Rectal smooth muscle tissue (tissue), 1 donor: ENCODE results near the gene XPR1.

Source experiments
- H3K27ac ChIP-seq: one replicate; pipeline ENCODE4 v1.7.0; 2013; ENCODE audit warnings: low read depth, low read length, inconsistent platforms
- H3K27me3 ChIP-seq: one replicate; pipeline ENCODE4 v1.7.0; 2013; ENCODE audit warnings: low read length; ENCODE audit not compliant: control insufficient read depth, insufficient read depth
- H3K36me3 ChIP-seq: one replicate; pipeline ENCODE4 v1.7.0; 2013; ENCODE audit warnings: low read length; ENCODE audit not compliant: control insufficient read depth, insufficient read depth
- H3K4me1 ChIP-seq: one replicate; pipeline ENCODE4 v1.7.0; 2013; ENCODE audit warnings: low read length; ENCODE audit not compliant: control insufficient read depth, insufficient read depth
- H3K4me3 ChIP-seq: one replicate; pipeline ENCODE4 v1.7.0; 2013; ENCODE audit warnings: low read length
- H3K9ac ChIP-seq: one replicate; pipeline ENCODE4 v1.7.0; 2013; ENCODE audit warnings: low read length

XPR1 gene

DNA sequence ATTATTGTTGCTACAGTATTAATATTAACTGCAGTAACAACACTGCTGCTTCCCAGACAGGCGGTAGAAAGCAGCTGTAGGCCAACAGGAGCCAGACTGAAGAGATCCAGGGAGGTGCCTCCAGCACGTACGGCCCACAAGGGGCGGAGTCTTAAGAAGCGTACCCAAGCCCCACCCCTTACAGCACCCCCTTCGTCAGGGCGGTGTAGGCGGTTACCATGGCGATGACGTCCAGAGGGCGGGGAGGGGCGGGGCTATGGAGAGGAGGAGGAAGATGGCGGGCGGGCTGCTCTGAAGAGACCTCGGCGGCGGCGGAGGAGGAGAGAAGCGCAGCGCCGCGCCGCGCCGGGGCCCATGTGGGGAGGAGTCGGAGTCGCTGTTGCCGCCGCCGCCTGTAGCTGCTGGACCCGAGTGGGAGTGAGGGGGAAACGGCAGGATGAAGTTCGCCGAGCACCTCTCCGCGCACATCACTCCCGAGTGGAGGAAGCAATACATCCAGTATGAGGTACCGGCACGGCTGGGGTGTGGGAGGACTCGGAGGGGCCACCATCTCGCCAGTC is at the start of gene XPR1:
Gene XPR1, plus strand, starts transcription at position 257 of the 560 bp plus-strand sequence. Its CDS starts 180 bp downstream, at position 437.
- Histone ChIP-seq H3K36me3 (no peaks in the 10 kb centered on the region), H3K27me3 (no peaks in the 10 kb centered on the region), H3K9ac (peak within 1 kb of the TSS; percentile 54), H3K4me1 (no peaks in the 10 kb centered on the region), H3K27ac (peak within 1 kb of the TSS; percentile 84), H3K4me3 (peak within 1 kb of the TSS; percentile 98)

- Histone ChIP-seq H3K36me3 (no peaks in the 10 kb centered on the region), H3K27ac (no peak overlapping the region), H3K9ac (no peak overlapping the region), H3K4me1 (no peaks in the 10 kb centered on the region), H3K4me3 (no peak overlapping the region), H3K27me3 (no peaks in the 10 kb centered on the region)
Observed at GRCh38 chr1:180584869-180585268, 47.0 kb upstream of the XPR1 start.

GRCh38 chr1:180585994-180586359 is 45.8 kb upstream of the XPR1 start:
- H3K27ac ChIP-seq = no peak overlapping the region
- no peaks in the 10 kb centered on the region for H3K4me1 ChIP-seq
- H3K36me3 ChIP-seq = no peaks in the 10 kb centered on the region
- H3K27me3 ChIP-seq = no peaks in the 10 kb centered on the region
- no peak overlapping the region for H3K4me3 ChIP-seq
- H3K9ac ChIP-seq = no peak overlapping the region

DNA sequence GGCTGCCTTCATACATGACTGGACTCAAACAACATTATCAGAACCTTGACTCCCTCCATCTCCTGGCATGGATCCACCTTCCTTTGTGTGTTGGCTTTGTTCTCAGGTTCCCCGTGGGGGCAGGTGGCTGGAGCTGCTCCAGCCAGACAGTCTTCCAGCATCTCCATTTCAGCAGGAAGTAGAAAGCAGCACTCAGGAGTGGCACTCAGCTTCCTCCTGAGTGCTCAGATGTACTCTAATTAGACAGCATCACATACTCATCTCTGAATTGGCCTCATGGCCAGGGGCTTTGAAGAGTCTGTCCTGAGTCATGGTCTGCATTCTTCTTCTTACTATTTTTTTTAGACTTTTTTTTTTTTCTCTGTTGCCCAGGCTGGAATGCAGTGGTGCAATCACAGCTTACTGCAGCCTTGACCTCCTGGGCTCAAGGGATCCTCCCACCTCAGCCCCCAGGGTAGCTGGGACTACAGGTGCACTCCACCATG is 45.1 kb upstream of the XPR1 start:
- no peak overlapping the region for H3K9ac ChIP-seq
- H3K27ac ChIP-seq = no peak overlapping the region
- H3K27me3 ChIP-seq = no peaks in the 10 kb centered on the region
- no peaks in the 10 kb centered on the region for H3K4me1 ChIP-seq
- H3K4me3 ChIP-seq = no peak overlapping the region
- H3K36me3 ChIP-seq = no peaks in the 10 kb centered on the region

DNA sequence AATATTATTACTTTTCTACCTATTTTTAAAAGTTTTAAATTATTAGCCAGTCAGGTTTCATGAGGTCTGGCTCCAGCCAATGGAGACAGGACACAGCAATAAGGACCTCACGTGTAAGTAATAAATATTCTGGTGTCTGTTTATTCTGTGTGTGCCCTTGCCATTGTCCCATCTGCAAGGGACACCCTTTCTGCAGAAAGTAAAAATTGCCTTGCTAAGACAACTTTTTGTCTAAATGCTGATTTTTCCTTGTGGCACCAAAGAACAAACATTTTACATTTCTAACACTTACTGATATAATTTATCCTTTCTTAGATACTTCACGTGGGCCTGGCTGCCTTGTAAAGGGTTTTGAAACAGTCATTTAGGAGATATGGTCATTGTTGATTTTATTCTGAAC is 43.7 kb upstream of the XPR1 start:
- no peaks in the 10 kb centered on the region for H3K36me3 ChIP-seq
- no peak overlapping the region for H3K27ac ChIP-seq
- no peaks in the 10 kb centered on the region for H3K4me1 ChIP-seq
- no peaks in the 10 kb centered on the region for H3K27me3 ChIP-seq
- no peak overlapping the region for H3K9ac ChIP-seq
- no peak overlapping the region for H3K4me3 ChIP-seq

GRCh38 chr1:180590889-180591288 is 40.9 kb upstream of the XPR1 start:
- Histone ChIP-seq H3K27ac (no peak overlapping the region), H3K4me3 (no peak overlapping the region), H3K9ac (no peak overlapping the region), H3K36me3 (no peaks in the 10 kb centered on the region), H3K27me3 (no peaks in the 10 kb centered on the region), H3K4me1 (no peaks in the 10 kb centered on the region)

DNA sequence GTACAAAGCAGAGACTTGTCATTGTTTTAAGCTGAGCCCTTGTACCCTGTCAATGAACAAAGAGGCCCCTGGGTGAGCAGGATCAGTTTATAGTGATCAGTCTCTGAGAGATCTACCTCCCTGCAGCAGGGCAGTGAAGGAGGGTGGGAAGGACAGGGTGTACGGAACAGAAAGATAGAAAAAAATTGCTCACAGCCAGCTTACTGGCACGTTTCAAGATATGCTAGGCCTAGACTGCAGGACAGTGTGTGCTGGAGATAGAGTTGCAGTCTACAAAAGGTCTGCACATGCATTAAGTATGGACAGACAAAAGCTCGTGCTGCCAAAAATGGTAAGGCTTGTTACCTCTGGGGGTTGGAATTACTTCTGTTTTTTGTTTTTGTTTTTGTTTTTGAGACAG is 38.4 kb upstream of the XPR1 start:
- no peaks in the 10 kb centered on the region for H3K27me3 ChIP-seq
- no peak overlapping the region for H3K9ac ChIP-seq
- no peaks in the 10 kb centered on the region for H3K36me3 ChIP-seq
- no peak overlapping the region for H3K27ac ChIP-seq
- no peaks in the 10 kb centered on the region for H3K4me1 ChIP-seq
- H3K4me3 ChIP-seq = no peak overlapping the region

DNA sequence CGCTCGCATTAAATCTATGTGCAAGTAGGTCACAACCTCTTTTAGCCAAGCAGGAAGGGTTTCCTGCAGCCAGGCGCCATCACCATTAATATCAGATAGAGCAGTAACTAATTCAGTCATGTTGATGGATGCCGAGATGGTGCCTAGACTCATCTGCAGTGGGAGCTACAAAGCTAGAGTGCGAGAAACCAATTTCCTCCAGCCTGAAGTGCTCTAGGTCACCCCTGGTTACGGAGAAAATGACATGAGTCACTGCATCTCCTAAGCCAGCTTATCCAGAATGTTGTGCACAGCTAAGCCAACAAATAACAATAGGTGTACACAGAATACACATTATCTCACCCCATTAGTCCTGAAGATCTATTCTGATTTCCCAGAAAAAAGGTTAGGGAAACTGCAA is 37.1 kb upstream of the XPR1 start:
- no peaks in the 10 kb centered on the region for H3K36me3 ChIP-seq
- H3K27ac ChIP-seq = no peak overlapping the region
- H3K4me3 ChIP-seq = no peak overlapping the region
- H3K27me3 ChIP-seq = no peaks in the 10 kb centered on the region
- no peak overlapping the region for H3K9ac ChIP-seq
- H3K4me1 ChIP-seq = no peaks in the 10 kb centered on the region

GRCh38 chr1:180595966-180596365 is 35.9 kb upstream of the XPR1 start:
- no peak overlapping the region for H3K9ac ChIP-seq
- H3K4me3 ChIP-seq = no peak overlapping the region
- H3K36me3 ChIP-seq = no peaks in the 10 kb centered on the region
- no peaks in the 10 kb centered on the region for H3K27me3 ChIP-seq
- no peak overlapping the region for H3K27ac ChIP-seq
- H3K4me1 ChIP-seq = no peaks in the 10 kb centered on the region

DNA sequence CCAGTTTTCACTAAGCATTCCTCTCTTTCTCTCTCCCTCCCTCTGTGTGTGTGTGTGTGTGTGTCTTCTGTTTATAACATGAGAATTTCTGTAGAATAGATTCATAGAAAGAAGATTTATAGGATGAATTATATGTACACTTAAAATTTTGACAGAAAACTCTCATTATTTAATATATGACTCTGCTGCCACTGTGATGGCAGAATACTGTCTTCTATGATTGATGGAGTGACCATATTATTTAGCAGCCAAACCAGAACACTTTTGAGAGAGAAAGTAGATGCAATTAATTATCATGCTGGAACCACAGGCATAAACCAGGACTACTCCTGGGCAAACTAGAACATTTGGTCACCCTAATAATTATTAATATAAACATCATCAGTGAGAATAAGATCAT is 34.3 kb upstream of the XPR1 start:
- H3K27me3 ChIP-seq = no peaks in the 10 kb centered on the region
- no peaks in the 10 kb centered on the region for H3K4me1 ChIP-seq
- no peak overlapping the region for H3K27ac ChIP-seq
- H3K36me3 ChIP-seq = no peaks in the 10 kb centered on the region
- no peak overlapping the region for H3K9ac ChIP-seq
- H3K4me3 ChIP-seq = no peak overlapping the region

DNA sequence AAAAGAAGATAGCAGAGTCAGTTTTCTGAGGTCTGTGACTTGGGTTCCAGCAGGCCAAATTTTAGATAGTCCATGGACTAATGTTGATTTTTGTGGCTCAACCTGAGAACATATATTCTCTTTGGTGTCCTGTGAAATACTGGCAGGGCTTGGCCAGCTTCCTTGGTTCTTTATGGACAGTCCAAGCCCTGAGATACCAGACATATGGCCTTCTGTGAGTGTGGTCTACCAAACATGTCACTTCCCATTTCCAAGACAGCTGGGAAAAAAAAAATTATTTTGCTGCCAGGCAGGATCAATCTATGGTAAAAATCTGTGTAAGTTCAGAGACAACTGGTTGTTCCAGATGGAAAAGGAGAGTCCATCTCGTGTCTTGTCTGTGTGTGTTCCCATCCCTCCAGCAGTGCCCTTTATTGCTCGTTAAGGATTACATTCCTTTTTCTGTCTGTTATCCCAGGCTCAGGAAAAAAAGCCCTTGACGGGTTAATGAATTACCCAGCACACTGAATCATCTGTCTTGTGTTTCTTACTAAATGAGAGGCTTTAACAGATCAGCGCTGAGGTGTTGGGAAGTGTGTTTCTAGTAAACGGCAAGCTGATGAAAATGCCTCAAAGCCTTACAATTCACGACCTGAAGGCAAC is 33.4 kb upstream of the XPR1 start:
- Histone ChIP-seq H3K9ac (no peak overlapping the region), H3K27me3 (no peaks in the 10 kb centered on the region), H3K4me3 (no peak overlapping the region), H3K4me1 (no peaks in the 10 kb centered on the region), H3K27ac (no peak overlapping the region), H3K36me3 (no peaks in the 10 kb centered on the region)

DNA sequence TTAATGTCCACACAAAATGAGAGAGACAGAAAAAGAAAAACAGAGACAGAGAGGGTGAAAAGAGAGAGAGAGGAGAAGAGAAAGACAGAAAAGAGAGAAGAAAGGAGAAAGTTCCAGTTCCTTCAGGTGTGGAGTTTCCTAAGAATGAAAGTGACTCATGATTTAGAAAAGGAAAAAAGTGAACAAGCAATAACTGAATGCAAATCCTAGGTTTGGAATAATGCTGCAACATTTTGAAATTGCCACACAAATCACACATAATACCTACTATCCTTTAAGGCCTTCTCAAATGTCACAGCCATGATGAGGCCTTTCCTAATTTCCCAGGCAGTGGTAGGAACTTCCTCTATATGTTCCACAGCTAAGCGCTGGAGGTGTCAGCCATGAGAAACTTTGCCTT is 31.5 kb upstream of the XPR1 start:
- Histone ChIP-seq H3K4me1 (no peaks in the 10 kb centered on the region), H3K9ac (no peak overlapping the region), H3K4me3 (no peak overlapping the region), H3K36me3 (no peaks in the 10 kb centered on the region), H3K27ac (no peak overlapping the region), H3K27me3 (no peaks in the 10 kb centered on the region)

DNA sequence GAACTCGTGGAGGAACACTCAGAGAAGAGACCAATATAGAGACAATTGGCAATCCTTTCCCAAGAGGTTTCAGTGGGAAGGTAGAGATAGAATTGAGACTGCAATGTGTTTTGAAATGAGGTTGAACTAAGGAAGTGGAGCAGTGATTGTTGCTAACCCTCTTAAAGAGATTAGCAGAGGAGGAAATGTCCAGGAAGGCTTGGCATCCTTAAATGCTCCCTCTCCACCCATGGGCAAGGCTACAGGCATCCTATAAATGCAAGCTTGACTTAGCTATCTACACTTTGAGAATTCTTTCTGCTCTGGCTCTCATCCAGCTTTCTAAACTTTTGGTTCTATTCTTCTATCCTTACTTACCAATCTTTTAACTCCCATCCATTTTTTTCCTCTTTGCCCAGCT is 30.3 kb upstream of the XPR1 start:
- H3K4me1 ChIP-seq = no peaks in the 10 kb centered on the region
- H3K27ac ChIP-seq = no peak overlapping the region
- no peaks in the 10 kb centered on the region for H3K27me3 ChIP-seq
- H3K36me3 ChIP-seq = no peaks in the 10 kb centered on the region
- H3K4me3 ChIP-seq = no peak overlapping the region
- H3K9ac ChIP-seq = no peak overlapping the region
